ENCODE data around the gene PITPNM3.
"Not testable (repeated sequence)": the region's sequence is repeated elsewhere in the genome, so short reads cannot be mapped to it uniquely, and the experiment has no call there.

The PITPNM3 gene

GRCh38 chr17:6495450-6496115 is 60.8 kb downstream of the PITPNM3 start:
- Histone ChIP-seq H3K27ac (ENCODE audit: low read length) (no peak overlapping the region), H3K4me1 (ENCODE audit: control insufficient read depth, low read depth, low read length) (peaks cover 32% of the 10 kb centered on the region), H3K9ac (ENCODE audit: low read length) (peak overlapping the region; percentile 37), H3K4me3 (ENCODE audit: low read length) (peak overlapping the region; percentile 40), H3K36me3 (ENCODE audit: control insufficient read depth, low read depth, low read length) (no peaks in the 10 kb centered on the region), H3K27me3 (ENCODE audit: control insufficient read depth, insufficient read depth, low read length) (peaks cover 12% of the 10 kb centered on the region), H3K9me3 (ENCODE audit: control insufficient read depth, low read depth, low read length) (no peaks in the 10 kb centered on the region)

- no peaks in the 10 kb centered on the region for H3K9me3 ChIP-seq (ENCODE audit: control insufficient read depth, low read depth, low read length)
- no peak overlapping the region for H3K27ac ChIP-seq (ENCODE audit: low read length)
- H3K27me3 ChIP-seq (ENCODE audit: control insufficient read depth, insufficient read depth, low read length), result peaks cover 12% of the 10 kb centered on the region
- no peaks in the 10 kb centered on the region for H3K36me3 ChIP-seq (ENCODE audit: control insufficient read depth, low read depth, low read length)
- no peak overlapping the region for H3K4me3 ChIP-seq (ENCODE audit: low read length)
- H3K4me1 ChIP-seq (ENCODE audit: control insufficient read depth, low read depth, low read length), result peaks cover 32% of the 10 kb centered on the region
- H3K9ac ChIP-seq (ENCODE audit: low read length), result no peak overlapping the region
Measured at GRCh38 chr17:6494239-6494941, 62.0 kb downstream of the PITPNM3 start.

- Histone ChIP-seq H3K36me3 (ENCODE audit: control insufficient read depth, low read depth, low read length) (no peaks in the 10 kb centered on the region), H3K9me3 (ENCODE audit: control insufficient read depth, low read depth, low read length) (no peaks in the 10 kb centered on the region), H3K4me3 (ENCODE audit: low read length) (no peak overlapping the region), H3K9ac (ENCODE audit: low read length) (no peak overlapping the region), H3K27me3 (ENCODE audit: control insufficient read depth, insufficient read depth, low read length) (peaks cover 12% of the 10 kb centered on the region), H3K27ac (ENCODE audit: low read length) (no peak overlapping the region), H3K4me1 (ENCODE audit: control insufficient read depth, low read depth, low read length) (peaks cover 31% of the 10 kb centered on the region)
Measured at GRCh38 chr17:6492892-6493674, 63.3 kb downstream of the PITPNM3 start.

GRCh38 chr17:6491071-6491700 is 65.2 kb downstream of the PITPNM3 start:
- no peaks in the 10 kb centered on the region for H3K36me3 ChIP-seq (ENCODE audit: control insufficient read depth, low read depth, low read length)
- no peak overlapping the region for H3K4me3 ChIP-seq (ENCODE audit: low read length)
- H3K9ac ChIP-seq (ENCODE audit: low read length), result no peak overlapping the region
- H3K4me1 ChIP-seq (ENCODE audit: control insufficient read depth, low read depth, low read length), result peaks cover 28% of the 10 kb centered on the region
- no peaks in the 10 kb centered on the region for H3K9me3 ChIP-seq (ENCODE audit: control insufficient read depth, low read depth, low read length)
- H3K27ac ChIP-seq (ENCODE audit: low read length), result no peak overlapping the region
- no peaks in the 10 kb centered on the region for H3K27me3 ChIP-seq (ENCODE audit: control insufficient read depth, insufficient read depth, low read length)

- no peaks in the 10 kb centered on the region for H3K9me3 ChIP-seq (ENCODE audit: control insufficient read depth, low read depth, low read length)
- H3K4me3 ChIP-seq (ENCODE audit: low read length), result no peak overlapping the region
- H3K4me1 ChIP-seq (ENCODE audit: control insufficient read depth, low read depth, low read length), result peaks cover 24% of the 10 kb centered on the region
- no peaks in the 10 kb centered on the region for H3K36me3 ChIP-seq (ENCODE audit: control insufficient read depth, low read depth, low read length)
- H3K27ac ChIP-seq (ENCODE audit: low read length), result no peak overlapping the region
- H3K9ac ChIP-seq (ENCODE audit: low read length), result no peak overlapping the region
- no peaks in the 10 kb centered on the region for H3K27me3 ChIP-seq (ENCODE audit: control insufficient read depth, insufficient read depth, low read length)
Measured at GRCh38 chr17:6489016-6489550, 67.3 kb downstream of the PITPNM3 start.

- Histone ChIP-seq H3K9ac (ENCODE audit: low read length) (no peak overlapping the region), H3K27ac (ENCODE audit: low read length) (no peak overlapping the region), H3K9me3 (ENCODE audit: control insufficient read depth, low read depth, low read length) (no peaks in the 10 kb centered on the region), H3K36me3 (ENCODE audit: control insufficient read depth, low read depth, low read length) (no peaks in the 10 kb centered on the region), H3K4me1 (ENCODE audit: control insufficient read depth, low read depth, low read length) (peaks cover 24% of the 10 kb centered on the region), H3K4me3 (ENCODE audit: low read length) (no peak overlapping the region), H3K27me3 (ENCODE audit: control insufficient read depth, insufficient read depth, low read length) (no peaks in the 10 kb centered on the region)
Measured at GRCh38 chr17:6488008-6488539, 68.3 kb downstream of the PITPNM3 start.

GRCh38 chr17:6487251-6488007 is 68.9 kb downstream of the PITPNM3 start:
- H3K4me3 ChIP-seq (ENCODE audit: low read length), result no peak overlapping the region
- H3K27me3 ChIP-seq (ENCODE audit: control insufficient read depth, insufficient read depth, low read length), result no peaks in the 10 kb centered on the region
- no peak overlapping the region for H3K9ac ChIP-seq (ENCODE audit: low read length)
- H3K27ac ChIP-seq (ENCODE audit: low read length), result no peak overlapping the region
- no peaks in the 10 kb centered on the region for H3K9me3 ChIP-seq (ENCODE audit: control insufficient read depth, low read depth, low read length)
- no peaks in the 10 kb centered on the region for H3K36me3 ChIP-seq (ENCODE audit: control insufficient read depth, low read depth, low read length)
- H3K4me1 ChIP-seq (ENCODE audit: control insufficient read depth, low read depth, low read length), result peaks cover 24% of the 10 kb centered on the region

- H3K4me1 ChIP-seq (ENCODE audit: control insufficient read depth, low read depth, low read length), result peaks cover 20% of the 10 kb centered on the region
- no peak overlapping the region for H3K4me3 ChIP-seq (ENCODE audit: low read length)
- no peak overlapping the region for H3K27ac ChIP-seq (ENCODE audit: low read length)
- H3K27me3 ChIP-seq (ENCODE audit: control insufficient read depth, insufficient read depth, low read length), result no peaks in the 10 kb centered on the region
- no peak overlapping the region for H3K9ac ChIP-seq (ENCODE audit: low read length)
- no peaks in the 10 kb centered on the region for H3K36me3 ChIP-seq (ENCODE audit: control insufficient read depth, low read depth, low read length)
- H3K9me3 ChIP-seq (ENCODE audit: control insufficient read depth, low read depth, low read length), result no peaks in the 10 kb centered on the region
Measured at GRCh38 chr17:6485646-6486412, 70.5 kb downstream of the PITPNM3 start.

GRCh38 chr17:6483507-6483906 is 72.8 kb downstream of the PITPNM3 start:
- no peak overlapping the region for H3K9ac ChIP-seq (ENCODE audit: low read length)
- no peak overlapping the region for H3K27ac ChIP-seq (ENCODE audit: low read length)
- H3K9me3 ChIP-seq (ENCODE audit: control insufficient read depth, low read depth, low read length), result no peaks in the 10 kb centered on the region
- peaks cover 27% of the 10 kb centered on the region for H3K4me1 ChIP-seq (ENCODE audit: control insufficient read depth, low read depth, low read length)
- no peaks in the 10 kb centered on the region for H3K36me3 ChIP-seq (ENCODE audit: control insufficient read depth, low read depth, low read length)
- no peaks in the 10 kb centered on the region for H3K27me3 ChIP-seq (ENCODE audit: control insufficient read depth, insufficient read depth, low read length)
- H3K4me3 ChIP-seq (ENCODE audit: low read length), result no peak overlapping the region

- peaks cover 25% of the 10 kb centered on the region for H3K4me1 ChIP-seq (ENCODE audit: control insufficient read depth, low read depth, low read length)
- H3K9ac ChIP-seq (ENCODE audit: low read length); H3K27me3 ChIP-seq (ENCODE audit: control insufficient read depth, insufficient read depth, low read length); H3K36me3 ChIP-seq (ENCODE audit: control insufficient read depth, low read depth, low read length); H3K9me3 ChIP-seq (ENCODE audit: control insufficient read depth, low read depth, low read length); H3K27ac ChIP-seq (ENCODE audit: low read length); H3K4me3 ChIP-seq (ENCODE audit: low read length): not testable (repeated sequence)
Measured at GRCh38 chr17:6482796-6483195, 73.6 kb downstream of the PITPNM3 start.
